Fibroblast of skin of left biceps (primary cell): ENCODE data around the gene PADI4.
"Not testable (repeated sequence)": the region's sequence is repeated elsewhere in the genome, so short reads cannot be mapped to it uniquely, and the experiment has no call there.

Source experiments
- DNase-seq, 2 experiments: peaks; one replicate each; pipeline ENCODE4 v3.0.0-alpha.2; 2013; ENCODE audit warnings: low read depth in 2 of 2

The PADI4 gene

DNA sequence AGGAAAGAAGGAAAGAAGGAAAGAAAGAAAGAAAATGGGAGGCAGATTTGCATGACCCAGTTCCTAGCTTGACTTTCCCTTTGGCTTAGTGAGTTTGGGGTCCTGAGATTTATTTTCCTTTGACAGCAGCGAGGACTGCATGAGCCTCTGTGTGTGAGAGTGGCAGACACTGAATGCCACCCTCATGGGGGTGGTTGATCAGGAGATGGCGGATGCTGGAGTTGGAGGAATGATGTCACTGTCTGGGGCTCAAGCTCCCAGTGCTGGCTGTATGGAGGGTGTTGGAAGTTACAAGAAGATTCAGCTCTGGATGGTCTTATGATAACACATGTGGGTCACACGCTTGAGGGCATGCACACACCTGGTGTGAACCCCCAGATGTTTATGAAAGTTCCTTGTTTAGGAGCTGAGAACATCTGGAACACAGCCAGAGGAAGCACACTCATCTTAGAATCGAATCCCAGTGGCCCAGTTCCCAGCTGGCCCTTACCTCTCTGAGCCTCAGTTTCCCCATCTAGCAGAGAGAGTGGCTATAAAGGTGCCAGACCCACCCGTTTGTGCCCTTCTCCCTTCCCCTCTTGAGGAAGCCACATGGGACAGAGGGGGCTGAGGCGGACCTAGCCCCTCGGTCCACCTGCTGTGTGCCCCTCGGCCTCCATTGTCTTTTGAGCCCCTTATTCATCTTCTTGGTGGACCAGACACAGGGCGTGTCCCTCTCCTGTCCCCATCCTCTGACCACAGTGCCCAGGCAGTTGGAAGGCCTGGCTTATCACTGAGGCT is 5.7 kb downstream of the PADI4 start:
- no peak for DNase-seq

DNA sequence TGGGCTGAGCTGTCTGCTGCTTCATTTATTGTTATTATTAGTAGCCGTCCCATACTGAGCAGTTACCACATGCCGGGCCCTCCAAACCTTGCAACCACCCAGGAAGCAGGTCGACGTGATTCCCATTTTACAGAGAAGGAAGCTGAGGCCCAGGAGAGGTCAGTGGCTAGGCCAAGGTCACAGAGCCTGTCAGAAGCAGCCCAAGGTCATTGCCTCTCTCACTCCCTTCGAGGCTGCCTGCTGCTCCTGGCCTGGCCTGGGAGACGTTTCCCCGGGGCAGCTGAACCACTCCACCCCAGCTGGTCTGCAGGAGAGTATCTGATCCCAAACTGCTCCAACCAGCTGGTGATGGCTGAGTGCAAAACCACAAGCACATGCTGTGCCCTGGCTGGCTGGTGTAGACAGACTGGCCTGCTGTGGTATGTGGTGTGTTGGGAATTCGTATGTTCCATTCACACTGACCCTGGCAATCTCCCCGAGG is 6.5 kb downstream of the PADI4 start:
- no peak for DNase-seq

DNA sequence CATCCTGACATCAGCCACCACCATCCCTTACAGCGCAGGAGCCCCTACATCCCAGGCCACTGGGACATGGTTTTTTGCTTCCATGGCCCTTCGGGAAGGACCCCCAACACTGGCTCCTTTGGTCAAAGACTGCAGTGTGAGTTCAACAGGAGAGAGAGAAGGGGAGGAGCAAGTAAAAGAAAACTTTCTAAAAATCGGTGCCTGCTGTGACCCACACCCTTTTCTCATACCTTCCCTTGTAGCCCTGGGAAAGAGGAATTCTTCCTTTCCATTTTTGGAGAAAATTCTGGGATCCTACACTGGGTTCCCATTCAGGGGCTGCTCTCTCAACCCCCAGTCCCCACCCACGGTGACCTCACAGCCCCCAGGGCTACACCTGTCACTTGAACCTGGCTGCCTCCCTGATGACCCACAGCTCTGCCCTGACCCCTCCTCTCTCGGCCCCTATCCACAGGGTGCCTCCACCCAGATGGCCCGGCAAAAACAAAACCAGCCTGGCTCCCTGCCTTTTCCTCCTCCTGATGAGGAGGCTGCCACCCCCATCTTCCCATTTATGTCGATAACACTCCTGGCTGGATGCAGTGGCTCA is 7.6 kb downstream of the PADI4 start:
- no peak for DNase-seq

DNA sequence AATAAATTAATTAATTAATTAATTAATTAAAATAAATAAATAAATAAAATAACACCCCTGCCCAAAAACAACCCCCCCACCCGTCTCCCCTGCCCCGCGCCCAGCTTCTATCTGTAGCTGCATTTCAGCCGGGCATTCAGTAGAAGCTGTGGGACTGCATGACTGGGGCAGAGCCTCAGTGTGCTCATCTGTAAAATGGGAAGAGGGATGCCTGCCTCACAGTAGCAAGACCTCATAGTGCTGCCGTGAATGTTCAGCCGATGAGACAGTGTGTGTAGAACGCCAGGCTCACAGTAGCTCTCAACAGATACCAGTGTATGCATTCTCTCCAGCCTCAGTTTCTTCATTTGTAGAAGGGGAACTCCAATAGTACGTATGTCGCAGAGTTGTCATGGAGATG is 8.7 kb downstream of the PADI4 start:
- DNase-seq, result no peak

DNA sequence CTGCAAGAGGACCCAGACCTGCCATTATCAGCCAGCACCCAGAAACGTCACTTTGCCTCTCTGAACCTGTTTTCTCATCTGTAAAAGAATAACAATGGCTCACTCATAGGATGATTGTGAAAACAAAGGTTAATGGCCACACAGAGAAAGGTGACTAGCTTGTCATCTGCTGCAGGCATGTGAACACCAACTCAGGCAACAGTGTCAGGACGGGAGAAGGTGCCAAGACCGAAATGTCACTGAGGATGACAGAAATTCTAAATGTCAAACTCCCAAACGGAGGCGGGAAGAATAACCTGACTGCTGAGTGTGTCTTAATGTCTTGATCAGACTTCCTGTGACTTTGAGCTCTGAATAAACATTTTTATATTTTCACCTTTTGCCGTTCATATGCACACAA is 10.3 kb downstream of the PADI4 start:
- DNase-seq, result no peak

DNA sequence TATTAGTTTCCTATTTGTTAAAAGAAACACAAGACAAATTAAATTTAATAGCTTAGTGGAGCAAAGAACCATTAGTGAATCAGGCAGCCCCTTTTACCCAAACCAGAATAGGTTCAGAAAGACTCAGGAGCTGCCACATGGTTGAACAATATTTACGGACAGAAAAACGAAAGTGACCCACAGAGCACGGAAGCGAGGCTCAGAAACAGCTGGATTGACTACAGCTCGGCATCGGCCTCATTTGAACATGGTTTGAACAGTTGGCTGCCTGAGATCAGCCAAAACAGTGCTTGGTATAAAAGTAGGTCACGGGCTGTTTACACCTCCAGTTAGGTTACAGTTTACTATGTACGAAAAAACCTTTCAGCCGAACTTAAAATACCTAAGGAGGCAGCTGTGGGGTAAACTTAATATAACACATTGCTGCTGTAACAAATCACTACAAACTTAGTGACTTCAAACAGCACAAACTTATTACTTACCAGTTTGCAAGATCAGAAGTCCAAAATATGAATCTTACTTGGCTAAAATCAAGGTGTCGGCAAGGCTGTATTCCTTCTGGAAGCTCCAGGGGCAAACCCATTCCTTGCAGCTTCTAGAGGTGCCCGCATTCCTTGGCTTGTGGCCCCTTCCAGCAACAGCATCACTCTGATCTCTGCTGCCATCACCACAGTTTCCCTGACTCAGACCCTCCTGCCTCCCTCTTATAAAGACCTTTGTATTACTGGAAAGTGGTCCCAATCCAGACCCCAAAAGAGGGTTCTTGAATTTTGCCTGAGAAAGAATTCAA is 11.8 kb downstream of the PADI4 start:
- DNase-seq, result no peak

DNA sequence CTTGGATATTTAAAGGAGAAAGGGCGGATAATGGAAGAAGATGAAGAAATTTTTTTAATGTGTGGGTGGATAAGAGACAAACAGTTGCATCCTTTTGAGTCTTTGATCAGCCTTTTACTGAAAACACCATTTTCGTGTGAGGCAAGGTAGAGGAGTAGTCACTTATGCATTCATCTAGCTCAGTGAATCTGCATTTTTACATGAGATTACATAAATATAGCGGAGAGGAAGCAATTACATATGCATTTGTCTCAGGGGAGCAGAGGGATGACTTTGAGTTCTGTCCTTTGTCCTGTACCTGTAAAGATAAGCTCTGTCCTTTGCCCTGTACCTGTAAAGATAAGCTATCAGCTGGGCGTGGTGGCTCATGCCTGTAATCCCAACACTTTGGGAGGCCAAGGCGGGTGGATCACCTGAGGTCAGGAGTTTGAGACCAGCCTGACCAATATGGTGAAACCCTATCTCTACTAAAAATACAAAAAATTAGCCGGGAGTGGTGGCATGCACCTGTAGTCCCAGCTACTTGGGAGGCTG is 13.9 kb downstream of the PADI4 start:
- DNase-seq, result not testable (repeated sequence)

DNA sequence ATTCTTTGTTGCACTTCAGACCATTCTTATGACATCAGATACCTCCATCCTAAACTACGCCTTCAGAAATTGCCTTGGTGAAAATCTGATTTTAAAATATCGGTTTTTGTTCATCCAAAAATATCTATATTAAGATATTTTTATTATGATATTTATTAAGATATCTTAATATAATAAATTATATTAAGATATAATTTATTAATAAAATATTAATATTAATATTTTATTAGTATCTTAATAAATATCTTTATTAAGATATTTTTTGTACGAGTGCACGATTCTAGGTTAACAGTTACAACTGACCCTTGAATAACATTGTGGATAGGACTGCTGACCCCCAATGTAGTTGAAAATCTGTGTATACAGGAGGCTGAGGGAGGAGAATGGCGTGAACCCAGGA is 20.9 kb downstream of the PADI4 start:
- DNase-seq, result no peak

DNA sequence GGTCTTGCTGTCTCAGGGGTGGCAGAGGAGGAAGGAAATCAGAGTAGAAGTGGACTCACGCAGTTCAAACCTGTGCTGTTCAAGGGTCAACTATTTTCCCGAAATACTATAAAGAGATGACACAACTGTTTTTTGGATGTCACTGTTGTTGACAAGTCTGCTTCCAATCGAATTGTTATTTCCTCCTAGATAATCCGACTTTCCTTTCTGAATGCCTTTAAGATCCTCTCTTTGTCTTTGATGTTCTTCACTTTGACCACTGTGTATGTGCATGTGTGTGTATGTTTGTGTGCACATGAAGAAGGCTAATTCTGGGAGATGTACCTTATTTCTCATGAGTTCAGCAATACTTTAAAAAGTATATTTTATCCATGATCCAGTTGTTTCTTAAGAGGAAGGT is 21.6 kb downstream of the PADI4 start:
- no peak for DNase-seq

DNA sequence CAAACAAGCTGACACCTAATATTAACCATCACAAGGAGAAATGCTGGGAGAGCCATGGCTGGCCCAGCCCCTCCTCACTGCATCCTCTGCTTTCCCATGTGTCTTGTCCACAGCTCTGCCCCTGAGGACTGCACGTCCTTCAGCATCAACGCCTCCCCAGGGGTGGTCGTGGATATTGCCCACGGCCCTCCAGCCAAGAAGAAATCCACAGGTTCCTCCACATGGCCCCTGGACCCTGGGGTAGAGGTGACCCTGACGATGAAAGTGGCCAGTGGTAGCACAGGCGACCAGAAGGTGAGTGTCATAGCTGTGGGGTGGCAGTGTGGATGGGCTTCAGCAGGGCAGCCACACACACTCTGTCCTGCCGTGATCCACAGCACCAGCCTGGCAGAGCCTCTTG is 22.9 kb downstream of the PADI4 start:
- DNase-seq, result no peak

DNA sequence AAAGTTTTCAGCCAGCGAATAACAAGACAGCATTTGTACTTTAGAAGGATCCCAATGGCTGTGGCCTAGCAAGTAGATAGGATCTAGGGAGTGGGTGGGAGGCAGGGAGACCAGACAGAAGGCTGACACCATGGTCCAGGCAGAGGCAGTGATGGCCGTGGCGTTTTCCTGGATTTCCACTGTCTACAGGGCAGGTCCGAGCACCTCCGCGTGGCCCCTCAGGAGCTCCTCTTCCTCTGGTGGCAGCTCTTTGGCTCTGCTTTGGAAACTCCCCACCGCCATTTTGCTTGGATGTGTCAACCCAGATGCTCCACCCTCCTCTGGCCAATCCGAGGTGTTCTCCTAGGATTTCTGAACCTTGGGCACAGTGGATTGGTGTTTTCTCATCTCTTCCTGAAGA is 25.1 kb downstream of the PADI4 start:
- no peak for DNase-seq

DNA sequence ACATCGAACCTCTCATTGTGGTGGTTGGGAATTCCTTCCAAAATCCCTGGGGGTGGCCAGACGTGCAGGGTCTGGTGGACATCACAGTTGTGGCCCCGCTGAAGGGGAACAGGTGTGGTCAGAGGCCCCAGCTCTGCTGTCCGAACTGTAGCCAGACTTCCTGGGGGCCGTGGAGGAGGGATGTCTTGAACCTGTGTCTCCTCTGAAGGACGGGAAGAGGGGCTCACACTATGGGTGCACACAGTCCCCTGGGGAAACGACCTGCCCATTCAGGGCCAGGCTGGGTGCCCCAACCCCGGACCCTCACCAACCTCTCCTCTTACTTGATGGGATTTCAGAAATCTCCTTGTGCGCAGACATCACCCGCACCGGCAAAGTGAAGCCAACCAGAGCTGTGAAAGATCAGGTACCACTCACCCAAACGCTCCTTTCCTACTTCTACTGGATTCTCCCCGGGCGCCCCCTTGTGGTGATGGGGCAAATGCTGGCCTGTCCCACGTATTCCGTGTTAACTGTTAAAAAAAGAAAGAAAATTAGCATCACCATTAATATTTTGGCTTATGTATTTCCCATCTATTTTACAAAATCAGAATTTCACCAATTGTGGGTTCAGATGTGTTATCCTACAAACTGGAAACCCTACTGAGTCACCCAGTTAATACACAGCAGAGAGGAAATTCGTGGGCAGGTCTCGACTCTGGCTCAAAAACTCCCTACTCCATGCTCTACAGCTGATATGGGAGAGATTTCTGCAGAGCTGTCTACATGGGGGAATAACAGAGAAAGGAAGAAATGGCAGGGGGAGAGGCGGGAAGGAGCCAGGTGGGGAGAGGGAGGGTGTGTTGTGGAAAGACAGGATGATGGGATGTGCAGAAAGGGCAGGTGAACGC is 28.1 kb downstream of the PADI4 start:
- peak; percentile 13 to 17 for DNase-seq

DNA sequence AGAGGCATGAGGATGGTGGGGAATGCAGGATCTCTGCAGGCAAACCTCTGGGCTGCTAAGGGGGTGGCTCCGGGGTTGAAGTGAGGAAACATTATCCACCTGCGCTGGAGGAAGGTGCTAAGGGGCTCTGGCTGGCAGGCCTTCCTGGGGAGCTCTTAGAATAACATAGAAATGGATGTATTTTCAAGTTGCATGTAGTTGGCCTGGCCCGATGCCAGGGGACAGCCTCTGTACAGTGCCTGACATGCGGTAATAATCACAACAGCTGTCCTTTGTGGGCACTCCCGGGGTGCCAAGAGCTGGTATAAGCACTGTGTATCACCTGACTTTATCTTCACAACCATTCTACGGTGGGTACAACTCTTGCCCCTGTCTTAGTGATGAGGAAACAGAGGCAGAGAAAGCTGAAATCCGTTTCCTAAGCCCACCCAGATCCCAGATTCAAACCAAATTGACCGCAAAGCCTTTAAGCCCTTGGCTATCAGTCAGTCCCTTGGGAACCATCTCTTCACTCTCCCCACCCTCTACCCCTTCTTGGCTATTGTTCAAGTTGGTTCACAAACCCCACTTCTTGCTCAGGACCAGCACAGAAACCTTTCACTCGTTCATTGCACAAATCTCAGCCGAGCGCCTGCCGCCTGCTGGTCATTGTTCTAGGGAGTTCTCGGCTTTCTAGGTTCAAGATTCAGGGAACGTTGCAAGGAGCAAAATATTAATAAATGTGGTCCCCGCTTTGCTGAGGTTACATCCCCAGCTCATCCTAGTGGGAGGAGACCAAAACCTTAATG is 30.9 kb downstream of the PADI4 start:
- DNase-seq, result no peak

DNA sequence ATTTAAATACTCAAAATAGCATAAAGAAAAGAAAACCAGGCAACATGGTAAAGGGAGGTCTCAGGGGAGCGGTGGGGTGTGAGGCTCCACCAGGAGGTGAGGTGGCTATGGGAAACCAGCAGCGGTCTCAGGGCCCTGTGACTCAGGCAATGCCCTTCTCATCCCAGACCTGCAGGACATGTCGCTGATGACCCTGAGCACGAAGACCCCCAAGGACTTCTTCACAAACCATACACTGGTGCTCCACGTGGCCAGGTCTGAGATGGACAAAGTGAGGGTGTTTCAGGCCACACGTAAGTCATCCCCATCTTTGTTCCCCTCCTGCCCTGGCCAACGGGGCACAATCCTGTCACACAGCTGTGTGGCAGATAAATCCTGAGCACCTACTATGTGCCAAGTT is 31.5 kb downstream of the PADI4 start:
- DNase-seq, result no peak

DNA sequence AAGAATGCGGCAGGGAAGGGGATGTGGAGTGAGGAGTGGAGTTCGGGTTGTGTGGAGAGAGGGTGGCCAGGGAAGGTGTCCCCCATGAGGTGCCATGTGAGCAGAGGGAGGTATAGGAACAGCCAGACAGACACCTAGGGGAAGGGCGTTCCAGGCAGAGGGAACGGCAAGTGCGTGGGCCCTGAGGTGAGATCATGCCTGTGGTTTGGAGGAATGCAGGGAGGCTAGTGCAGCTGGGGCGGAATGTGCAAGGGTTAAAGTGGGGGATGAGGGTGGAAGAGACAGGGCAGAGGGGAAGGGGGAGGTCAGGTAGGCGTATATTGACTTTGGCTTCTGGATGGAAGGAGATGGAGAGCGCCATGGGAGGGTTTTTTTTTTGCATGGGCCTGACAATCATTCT is 32.4 kb downstream of the PADI4 start:
- no peak for DNase-seq

DNA sequence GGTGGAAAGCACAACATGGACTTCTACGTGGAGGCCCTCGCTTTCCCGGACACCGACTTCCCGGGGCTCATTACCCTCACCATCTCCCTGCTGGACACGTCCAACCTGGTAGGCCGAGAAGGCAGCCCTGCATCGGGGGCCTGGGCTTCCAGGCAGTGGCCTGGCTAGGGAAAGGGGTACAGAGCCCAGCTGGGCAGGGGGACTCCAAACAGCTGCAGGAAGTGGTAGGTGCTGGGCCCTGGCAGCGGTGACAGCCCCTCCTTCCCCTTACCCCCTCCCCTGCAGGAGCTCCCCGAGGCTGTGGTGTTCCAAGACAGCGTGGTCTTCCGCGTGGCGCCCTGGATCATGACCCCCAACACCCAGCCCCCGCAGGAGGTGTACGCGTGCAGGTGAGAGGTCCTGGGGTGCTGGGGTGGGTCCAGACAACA is 34.0 kb downstream of the PADI4 start:
- no peak for DNase-seq

DNA sequence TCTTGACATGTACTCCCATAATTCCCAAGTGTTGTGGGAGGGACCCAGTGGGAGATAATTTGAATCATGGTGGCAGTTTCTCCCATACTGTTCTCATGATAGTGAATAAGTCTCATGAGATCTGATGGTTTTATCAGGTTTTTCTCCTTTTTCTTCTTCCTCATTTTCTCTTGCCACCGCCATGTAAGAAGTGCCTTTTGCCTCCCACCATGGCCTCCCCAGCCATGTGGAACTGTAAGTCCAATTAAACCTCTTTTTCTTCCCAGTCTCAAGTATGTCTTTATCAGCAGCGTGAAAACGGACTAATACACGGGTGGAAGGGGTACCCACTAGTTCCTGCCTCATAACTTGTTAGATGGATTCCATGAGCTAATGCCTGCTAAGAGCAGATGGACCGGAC is 37.5 kb downstream of the PADI4 start:
- not testable (repeated sequence) for DNase-seq

DNA sequence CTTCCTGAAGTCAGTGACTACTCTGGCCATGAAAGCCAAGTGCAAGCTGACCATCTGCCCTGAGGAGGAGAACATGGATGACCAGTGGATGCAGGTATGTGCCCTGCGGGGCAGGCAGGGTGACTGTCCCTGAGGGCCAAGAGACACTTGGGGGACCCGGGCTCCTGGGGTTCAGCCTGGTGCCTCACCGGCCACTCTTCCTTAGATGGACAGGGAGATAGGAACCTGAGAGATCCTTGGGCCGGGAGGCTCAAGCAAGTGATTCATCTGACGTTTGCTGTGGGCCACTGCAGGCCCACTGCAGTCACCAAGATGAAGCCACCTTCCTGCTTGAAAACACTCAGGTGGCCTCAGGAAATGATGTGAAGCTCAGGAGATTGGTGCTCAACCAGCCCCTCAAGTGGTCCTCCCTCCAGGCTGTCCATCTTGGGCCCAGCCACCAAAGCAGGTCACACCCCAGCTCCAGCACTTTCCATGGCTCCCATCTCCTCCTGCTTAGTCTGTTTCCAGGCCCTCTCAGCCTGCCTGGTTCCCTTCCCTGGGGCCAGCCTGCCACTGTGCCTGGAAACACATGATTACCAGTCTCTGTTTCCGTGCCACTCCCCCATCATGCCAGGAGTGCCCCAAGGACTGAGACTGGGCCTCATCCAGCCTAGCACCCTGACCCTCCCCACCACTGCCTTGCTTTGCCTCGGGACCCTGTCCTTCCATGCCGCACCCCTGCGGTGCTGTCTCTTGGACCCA is 38.2 kb downstream of the PADI4 start:
- no peak for DNase-seq

DNA sequence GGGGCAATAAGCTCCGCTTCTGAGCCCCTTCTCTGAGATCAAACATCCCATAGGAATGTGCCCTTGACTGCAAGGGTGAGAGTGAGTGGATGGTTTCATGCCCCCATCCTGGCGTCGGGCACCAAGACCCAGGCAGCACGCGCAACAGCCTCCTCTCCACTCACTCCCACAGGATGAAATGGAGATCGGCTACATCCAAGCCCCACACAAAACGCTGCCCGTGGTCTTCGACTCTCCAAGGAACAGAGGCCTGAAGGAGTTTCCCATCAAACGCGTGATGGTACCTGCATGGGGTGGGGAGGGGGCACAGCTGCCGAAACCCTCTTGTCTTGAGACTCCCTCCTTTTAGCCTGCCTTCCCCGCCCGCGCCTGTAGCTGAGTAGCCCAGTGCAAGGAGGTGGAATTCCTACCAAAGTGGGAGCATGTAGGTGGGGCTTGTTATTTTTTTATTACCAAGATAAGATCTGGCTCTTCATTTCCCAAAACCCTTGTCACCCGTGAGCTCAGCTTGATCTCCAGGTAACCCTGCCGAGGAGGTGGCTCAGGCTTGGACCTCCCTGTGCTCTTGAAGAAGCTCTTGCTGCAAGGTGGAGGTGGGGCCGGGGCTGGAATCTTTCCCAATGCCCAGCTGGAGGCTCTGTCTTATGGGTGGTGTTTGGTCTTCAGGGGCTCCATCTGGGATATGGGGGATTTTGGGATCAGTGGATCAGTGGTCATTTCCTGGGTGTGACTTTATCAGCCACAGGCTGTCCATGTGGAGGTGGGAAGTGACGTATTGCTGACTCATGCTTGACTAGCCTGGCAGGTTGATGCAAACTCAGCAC is 40.0 kb downstream of the PADI4 start:
- DNase-seq, result no peak
